H1 (cell line): ENCODE data around the gene TCAP. TPM values are rescaled to one million over a fixed set of nuclear protein-coding genes. Genes with fewer than 3 reads are reported as not detected.

ENCODE experiments used
- E2F6 ChIP-seq: IDR thresholded peaks from 2 replicates; pipeline ENCODE4 v1.6.1; 2012; ENCODE audit warnings: inconsistent platforms
- NANOG ChIP-seq: IDR thresholded peaks from 2 replicates; pipeline ENCODE4 v1.6.1; 2011; ENCODE audit warnings: low read length, low read depth, mild to moderate bottlenecking, inconsistent platforms; ENCODE audit not compliant: insufficient read depth, poor library complexity, severe bottlenecking
- polyA plus RNA-seq, 7 experiments: library from polyadenylated mRNA; depleted of rRNA in 3 of 7; stranded (reverse) in 5 of 7; unstranded in 2 of 7; fragments of >200 nt in 5 of 7; fragments of 200-250 nt in 2 of 7; gene quantifications; 1 replicate in 5 of 7; 2 replicates in 1 of 7; 4 replicates in 1 of 7; pipeline versions ENCODE4 v1.2.1 to v1.2.3, GENCODE V29; 2011 to 2013; ENCODE audit warnings: missing spikeins in 2 of 7, mixed read lengths in 2 of 7
- total RNA-seq: library from RNA; stranded (reverse); fragmentation: NEBNext Ultra II Directional; extraction: Animal tissue kit (Norgen Biotek cat#: 25700); gene quantifications from 2 replicates; pipeline ENCODE4 v1.2.1, GENCODE V29; 2021

The TCAP gene
- total and polyA plus RNA-seq, 2 of the 8 experiments (the other 6 are each of a cell fraction or from before 2014, with no cell fraction given) = 0.82 to 1.4 TPM

GRCh38 chr17:39679521-39680192 lies 14.5 kb downstream of the TCAP start (continued):
- TF ChIP-seq NANOG (no peak), E2F6 (no peak)
- TF ChIP-seq, all 59 proteins: peak for 0
